HCEC 1CT (cell line): ENCODE results near the gene IQGAP1.

Experiments used
- DNase-seq: peaks from one replicate; pipeline ENCODE4 v3.0.0-alpha.2; 2017

The IQGAP1 gene, protein sequence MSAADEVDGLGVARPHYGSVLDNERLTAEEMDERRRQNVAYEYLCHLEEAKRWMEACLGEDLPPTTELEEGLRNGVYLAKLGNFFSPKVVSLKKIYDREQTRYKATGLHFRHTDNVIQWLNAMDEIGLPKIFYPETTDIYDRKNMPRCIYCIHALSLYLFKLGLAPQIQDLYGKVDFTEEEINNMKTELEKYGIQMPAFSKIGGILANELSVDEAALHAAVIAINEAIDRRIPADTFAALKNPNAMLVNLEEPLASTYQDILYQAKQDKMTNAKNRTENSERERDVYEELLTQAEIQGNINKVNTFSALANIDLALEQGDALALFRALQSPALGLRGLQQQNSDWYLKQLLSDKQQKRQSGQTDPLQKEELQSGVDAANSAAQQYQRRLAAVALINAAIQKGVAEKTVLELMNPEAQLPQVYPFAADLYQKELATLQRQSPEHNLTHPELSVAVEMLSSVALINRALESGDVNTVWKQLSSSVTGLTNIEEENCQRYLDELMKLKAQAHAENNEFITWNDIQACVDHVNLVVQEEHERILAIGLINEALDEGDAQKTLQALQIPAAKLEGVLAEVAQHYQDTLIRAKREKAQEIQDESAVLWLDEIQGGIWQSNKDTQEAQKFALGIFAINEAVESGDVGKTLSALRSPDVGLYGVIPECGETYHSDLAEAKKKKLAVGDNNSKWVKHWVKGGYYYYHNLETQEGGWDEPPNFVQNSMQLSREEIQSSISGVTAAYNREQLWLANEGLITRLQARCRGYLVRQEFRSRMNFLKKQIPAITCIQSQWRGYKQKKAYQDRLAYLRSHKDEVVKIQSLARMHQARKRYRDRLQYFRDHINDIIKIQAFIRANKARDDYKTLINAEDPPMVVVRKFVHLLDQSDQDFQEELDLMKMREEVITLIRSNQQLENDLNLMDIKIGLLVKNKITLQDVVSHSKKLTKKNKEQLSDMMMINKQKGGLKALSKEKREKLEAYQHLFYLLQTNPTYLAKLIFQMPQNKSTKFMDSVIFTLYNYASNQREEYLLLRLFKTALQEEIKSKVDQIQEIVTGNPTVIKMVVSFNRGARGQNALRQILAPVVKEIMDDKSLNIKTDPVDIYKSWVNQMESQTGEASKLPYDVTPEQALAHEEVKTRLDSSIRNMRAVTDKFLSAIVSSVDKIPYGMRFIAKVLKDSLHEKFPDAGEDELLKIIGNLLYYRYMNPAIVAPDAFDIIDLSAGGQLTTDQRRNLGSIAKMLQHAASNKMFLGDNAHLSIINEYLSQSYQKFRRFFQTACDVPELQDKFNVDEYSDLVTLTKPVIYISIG (N-terminal part only)

DNA sequence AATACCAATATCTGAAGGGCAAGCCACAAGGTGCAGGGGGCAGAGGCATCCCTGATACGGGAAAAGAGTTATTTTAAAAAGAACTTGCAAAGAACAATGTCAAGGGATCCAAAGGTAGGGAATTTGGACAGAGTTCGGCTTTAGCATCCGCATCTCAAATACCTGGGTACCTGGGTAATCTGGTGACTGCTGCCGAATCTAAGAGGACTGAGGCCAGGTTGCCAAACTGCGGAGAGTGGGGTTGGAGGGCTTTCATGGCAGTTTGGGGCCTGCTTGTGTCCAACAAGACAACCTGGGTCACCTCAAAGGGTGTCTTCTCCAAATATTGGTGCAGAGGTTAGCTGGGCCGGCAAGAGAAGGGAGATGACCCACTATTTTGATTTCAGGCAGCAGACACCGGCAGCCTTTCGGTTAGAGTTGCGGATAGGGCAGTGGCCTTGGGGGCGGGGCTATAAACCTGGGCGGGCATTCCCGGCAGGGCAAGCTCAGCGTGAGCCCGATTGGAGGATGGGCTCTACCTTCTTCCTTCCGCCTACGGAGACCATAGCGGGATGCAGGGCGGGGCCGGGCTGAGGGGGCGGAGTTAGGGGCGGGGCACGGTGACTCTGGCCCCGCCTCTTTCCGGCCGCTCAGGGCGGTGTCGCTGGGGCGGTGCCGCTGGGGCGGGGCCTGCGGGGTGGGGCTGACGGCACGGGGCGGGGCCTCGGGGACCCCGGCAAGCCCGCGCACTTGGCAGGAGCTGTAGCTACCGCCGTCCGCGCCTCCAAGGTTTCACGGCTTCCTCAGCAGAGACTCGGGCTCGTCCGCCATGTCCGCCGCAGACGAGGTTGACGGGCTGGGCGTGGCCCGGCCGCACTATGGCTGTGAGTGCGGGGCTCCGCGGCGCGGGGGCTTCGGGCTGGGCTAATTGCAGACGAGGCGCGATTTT is at the start of gene IQGAP1:
IQGAP1 (plus strand) TSS at position 709 of the 928 bp plus-strand sequence; CDS start at position 809, 100 bp downstream.
- DNase-seq, result peak; percentile 96

DNA sequence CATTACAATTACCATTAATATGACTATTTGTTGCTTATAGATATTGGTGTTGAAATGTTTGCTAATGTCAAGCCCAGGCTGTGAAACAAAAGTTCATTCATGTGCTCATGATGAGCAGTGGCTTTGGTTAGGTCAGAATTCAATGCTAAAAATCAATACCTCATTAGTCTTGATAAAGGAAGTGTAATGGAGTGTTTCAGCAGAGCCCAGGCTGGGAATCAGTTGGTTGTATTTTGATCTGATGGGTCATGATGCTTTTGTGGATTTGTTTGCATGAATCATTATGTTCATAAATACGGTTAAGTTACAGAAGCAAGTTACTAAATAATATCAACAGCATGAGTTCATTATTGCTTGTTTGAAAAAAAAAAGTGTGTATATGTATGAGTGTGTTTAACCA is 49.5 kb upstream of the IQGAP1 start:
- no peak for DNase-seq

DNA sequence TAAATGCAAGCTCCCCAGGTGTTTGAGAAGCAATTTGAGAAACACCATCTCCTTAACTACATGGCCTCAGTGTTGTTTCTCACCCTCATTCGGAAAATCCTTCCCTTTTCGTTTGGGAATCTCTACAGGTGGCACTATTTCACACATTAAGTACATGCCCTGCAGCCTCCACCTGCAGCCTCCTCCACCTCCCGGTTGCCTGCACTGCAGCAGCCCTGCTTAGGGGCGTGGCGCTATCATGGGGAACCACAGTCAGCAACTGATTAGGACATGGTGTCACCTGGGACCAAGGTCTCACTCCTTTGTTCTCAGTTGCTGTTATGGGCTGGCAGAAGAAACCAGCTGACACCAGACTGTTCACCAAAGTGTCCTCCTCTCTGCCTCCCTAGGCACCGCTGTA is 47.7 kb upstream of the IQGAP1 start:
- no peak for DNase-seq

DNA sequence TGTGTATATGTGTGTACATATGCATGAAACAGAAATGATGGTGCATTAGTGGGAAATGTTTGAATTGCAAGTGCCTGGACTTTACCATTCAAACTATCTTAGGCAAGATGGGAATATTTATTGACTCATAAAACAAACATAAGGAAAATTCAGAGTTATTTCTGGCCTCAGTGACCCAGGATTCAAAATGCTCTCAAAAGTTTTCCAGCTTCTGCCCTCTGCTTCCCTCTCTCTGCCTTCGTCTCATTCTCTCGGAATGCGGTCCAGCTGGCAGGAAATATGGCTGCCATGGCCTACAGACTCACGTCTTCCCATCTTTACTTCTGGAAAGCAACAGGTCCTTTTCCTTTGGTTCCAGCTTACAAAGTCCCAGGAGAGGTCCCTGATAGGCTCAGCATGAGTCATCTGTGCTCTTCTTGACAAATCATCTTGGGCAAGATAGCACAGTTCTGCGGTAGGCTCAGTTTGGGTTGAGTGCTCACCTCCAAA is 44.7 kb upstream of the IQGAP1 start:
- peak; percentile 47 for DNase-seq

DNA sequence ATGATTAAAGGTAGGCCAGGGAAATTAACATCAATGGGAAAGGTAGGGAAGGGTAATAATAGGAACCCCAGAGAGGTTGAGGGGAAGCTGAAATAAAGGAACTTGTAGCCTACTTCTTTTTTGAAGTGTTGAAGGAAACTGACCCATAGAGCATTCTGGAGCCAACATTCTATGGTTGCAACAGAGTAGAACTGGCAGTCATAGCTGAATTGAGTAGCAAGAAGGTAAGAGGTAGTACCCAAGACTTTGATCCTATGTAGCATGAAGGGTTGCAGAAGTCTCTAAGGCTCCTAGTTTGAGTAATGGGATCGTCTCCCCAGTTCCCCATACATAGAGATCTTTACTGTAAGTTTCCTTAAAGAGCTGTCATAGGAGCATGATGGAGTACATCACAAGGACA is 43.4 kb upstream of the IQGAP1 start:
- no peak for DNase-seq

DNA sequence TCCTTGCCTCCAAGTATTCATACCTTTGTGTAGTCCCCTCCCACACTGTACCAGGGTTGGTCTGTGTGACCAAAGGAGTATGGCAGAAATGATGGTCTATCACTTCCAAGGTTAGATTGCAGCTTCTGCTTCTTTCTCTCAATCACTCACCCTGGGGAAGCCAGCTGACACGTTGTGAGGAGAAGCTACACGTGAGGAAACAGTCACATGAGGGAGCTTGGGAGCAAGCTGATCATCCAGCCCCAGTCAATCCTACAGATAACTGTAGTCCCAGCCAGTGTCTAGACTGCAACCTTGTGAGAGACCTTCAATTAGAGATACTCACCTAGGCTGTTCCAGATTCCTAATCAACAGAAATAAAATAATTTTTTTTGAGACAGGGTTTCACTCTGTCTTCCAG is 42.2 kb upstream of the IQGAP1 start:
- no peak for DNase-seq

DNA sequence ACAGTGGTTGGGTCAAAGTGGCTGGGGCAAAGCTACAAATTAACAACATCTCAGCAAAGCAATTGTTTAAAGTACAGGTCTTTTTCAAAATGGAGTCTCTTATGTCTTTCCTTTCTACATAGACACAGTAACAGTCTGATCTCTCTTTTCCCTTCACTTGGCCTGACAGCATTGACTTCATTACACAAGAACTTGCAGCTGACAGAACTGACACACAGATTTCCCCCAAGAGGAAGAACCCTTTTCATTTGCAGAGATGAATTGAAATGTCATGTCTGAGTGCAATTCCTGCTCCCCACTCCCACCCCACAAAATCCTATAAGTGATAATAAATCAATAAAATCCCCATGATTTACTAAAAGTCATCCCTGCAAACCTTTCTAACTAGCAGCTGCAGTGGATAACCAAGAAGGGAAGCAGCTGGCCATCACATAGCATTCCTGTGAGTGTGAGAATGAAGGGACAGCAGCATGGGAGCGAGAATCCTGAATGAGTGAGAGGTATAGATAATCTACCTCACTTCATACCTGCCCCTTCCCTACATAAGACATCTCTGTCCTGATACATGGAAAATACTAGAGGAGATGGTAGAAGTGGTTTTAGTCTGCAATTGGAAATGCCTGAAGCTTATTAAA is 40.5 kb upstream of the IQGAP1 start:
- DNase-seq, result peak; percentile 31

DNA sequence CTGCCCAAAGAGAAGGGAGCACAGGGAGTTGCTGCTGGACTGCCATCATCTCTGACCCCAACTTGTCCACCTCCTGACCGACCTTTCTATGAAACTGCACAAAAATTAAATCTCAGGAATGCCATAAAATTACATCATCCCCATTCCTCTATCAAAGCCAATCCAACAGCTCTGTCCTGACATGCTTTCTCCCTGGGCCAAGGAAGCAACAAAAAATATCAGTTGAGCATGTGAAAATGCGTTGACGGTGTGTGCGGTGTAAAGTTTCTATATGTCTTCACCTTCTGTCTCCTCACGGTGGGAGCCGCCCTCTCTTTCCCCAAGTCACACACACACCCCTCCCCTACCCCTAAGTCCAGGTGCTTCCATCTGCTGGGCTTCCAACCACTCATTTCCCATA is 39.6 kb upstream of the IQGAP1 start:
- DNase-seq, result no peak

DNA sequence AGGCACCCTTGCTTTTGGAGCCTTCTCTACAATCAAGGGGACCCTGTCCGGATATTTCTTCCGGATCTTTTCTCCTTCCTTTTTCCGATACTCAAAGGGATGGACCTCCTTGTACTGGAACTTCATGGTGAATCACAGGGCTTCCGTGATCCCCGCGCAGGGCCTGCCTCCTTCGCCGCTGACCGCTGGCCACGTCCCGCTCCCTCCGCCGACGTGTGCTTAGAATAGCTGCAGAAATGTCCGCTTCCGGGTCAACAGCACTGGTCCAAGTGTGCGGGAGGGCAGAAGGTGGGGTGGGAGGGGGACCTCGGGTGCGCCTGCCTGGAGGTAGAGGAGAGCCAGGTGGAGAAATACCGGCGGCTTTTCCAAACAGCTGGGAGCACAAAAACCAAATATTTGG is 39.0 kb upstream of the IQGAP1 start:
- no peak for DNase-seq

DNA sequence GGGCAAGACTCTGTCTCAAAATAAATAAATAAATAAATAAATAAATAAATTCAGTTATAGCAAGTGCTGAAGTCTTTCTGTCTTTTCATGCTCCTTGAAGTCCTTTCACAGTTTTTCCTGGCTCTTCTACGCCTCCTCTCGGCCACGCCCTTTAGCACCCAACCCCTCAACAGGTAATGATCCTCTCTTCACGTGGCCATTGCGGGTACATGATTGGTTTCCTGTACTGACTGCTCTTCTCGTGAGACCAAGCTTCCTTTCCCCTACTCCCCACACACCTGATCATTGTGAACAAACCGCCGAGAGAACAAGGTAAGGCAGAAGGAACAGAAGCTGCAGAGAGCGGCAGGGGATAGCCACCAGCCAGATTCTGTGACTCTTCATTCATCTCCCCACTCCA is 38.2 kb upstream of the IQGAP1 start:
- DNase-seq, result no peak

DNA sequence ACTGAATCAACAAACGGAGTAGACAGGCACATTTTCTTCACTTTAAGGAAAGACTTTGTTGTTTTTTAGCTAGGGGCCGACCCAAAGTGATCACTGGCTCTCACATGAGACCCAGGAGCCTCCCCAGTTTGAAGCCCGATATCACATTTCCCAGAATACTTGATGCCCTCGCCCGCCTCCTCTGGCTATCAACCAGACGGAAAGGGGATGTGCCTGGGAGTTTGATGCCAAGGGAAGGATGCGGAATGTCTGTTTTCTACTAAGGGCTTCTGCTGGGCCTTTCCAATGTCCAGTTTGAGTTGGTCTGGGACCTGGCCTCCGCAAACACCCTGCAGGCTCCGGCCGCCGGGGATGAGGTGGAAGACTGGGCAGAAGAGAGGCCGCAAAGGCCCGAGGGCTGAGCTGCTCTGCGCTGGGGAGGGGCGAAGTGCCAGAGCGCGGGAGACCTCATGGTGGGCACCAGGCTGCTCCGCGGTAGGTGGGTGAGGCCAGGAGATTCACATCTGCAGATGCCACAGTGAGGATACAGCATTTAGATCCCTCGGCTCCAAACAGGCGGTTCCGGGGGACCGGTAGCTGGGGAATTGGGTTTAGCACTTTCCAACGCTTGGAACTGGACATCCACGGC is 36.4 kb upstream of the IQGAP1 start:
- no peak for DNase-seq

DNA sequence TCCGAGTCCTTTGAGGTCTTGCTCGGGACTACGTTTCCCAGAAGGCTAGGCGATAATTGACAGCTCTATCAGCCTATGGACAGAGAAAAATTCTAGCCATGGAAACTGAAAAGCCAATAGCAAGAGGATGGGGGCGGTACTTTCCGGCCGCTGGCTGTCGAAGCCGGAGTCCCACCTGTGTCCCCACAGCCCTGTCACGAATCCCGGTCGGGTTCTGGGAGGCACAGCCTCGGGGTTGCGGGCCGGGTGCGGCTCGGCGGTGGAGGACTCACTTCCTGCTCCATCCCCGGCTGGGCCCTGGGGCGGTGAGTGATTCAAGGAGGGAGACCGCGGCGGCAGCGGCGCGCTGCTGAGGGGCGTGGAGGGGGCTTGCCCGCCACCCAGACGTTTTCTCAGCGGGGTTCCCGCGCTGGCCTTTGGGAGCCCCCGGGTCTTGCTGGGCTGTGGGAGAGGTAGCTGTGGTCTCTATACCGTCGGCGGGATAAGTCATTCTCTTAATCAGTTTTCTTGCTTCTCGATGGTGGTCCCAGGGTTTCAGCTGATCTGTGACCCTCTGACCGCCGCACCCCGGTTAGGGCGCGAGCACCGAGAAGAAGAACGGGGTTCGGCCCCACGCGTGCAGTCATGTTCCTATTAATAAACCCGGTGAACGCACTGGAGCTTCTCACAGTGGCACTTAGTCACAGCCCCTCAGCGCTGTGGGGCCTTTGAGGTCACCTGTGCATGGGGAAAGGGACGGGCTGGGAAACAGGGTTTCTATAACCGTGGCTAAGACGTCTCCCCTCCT is 35.7 kb upstream of the IQGAP1 start, which contains the start of gene ZNF774:
ZNF774 (plus strand) TSS at position 178 of the 787 bp plus-strand sequence. CDS start 2,377 bp downstream, outside the sequence.
- DNase-seq, result peak; percentile 84

DNA sequence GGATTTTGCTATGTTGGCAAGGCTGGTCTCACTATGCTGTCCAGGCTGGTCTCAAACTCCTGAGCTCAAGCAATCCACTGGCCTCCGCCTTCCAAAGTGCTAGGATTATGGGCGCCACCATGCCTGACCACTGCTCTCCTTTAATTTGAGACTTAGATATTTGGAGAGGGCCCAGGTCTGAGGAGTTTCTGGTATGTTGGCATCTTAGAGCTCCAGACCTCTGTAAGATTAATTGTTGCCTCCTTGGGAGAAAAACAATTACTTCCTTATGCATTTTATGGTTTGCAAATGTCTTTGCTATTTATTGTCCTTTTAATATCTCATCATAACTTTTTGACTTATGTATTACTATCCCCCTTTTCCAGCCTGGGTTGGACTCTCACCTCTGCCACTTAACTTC is 33.1 kb upstream of the IQGAP1 start:
- DNase-seq, result no peak

DNA sequence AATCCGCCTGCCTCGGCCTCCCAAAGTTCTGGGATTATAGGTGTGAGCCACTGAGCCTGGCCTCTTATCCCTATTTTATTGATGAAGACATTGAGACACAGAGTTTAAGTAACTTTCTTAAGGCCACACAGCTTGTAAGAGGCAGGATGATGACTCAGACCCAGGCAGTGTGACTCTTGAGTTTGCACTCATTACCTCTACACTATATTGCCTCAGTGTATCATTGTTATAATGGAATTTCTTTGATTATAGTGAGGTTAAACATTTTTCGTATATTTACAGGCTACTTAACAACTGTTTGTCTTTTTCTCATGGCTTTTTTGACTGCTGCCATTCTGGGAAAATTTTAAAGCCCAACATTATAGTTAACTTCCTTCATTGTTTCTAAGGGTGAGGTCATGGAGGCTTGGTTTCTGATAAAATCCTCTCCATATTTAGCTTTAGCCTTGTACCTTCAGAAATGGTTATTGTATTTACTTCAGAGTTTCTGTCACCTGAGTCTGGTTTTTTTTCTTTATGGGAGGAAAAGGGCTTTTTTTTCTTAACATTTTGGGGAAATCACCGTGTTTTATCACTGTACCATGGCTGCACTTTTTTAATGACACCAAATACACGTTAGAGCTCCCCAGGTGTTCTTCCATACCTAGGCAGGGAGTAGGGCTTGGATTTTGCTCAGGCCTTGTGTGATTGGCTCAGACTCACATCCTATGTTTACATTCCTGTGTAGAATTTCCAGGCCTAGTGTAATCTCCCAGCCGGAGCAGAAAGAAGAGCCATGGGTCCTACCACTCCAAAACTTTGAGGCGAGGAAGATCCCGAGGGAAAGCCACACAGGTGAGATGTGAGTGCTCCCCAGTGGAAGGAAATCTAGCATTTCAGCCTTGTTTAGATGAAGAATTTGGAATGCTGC is 29.7 kb upstream of the IQGAP1 start:
- peak; percentile 72 for DNase-seq

DNA sequence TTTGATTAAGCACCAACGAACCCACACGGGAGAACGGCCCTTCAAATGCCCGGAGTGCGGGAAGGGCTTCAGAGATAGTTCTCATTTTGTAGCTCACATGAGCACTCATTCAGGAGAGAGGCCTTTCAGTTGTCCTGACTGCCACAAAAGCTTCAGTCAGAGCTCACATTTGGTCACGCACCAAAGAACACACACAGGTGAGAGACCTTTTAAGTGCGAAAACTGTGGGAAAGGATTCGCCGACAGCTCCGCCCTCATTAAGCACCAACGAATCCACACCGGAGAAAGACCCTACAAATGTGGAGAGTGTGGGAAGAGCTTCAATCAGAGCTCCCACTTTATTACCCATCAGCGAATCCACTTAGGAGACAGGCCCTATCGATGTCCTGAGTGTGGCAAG is 27.3 kb upstream of the IQGAP1 start:
- DNase-seq, result no peak

DNA sequence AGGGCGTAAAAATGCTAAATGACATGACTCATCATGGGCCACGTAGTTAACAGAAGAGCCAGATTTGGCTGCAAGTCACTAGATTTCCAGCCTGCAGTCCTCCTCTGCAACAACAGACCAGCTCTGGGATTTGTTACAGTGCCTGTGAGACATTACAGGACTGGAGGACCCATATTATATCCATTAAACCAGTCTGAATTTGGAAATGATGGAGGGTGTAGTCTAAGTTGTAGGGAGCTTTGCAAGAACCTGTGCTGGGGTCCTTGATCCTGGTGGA is 25.2 kb upstream of the IQGAP1 start:
- DNase-seq, result peak; percentile 84

DNA sequence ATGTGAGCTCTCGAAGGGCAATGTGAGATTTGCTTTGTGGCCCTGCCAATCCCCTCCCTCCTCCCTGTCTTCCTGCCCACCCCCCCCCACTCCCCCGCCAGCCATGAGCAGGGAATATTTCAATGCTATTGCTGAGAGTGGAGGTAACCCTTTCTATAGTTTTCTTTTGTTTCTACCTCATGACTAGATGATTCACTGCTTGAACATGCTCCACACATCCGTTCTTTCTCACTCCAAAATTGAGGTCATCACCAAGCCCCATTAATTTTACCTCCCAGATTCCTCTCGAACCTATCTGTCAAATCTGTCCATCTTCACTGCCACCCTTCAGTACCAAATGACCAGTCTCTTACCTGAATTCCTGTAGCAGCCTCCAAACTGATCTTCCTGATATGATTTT is 23.8 kb upstream of the IQGAP1 start:
- DNase-seq, result peak; percentile 84

DNA sequence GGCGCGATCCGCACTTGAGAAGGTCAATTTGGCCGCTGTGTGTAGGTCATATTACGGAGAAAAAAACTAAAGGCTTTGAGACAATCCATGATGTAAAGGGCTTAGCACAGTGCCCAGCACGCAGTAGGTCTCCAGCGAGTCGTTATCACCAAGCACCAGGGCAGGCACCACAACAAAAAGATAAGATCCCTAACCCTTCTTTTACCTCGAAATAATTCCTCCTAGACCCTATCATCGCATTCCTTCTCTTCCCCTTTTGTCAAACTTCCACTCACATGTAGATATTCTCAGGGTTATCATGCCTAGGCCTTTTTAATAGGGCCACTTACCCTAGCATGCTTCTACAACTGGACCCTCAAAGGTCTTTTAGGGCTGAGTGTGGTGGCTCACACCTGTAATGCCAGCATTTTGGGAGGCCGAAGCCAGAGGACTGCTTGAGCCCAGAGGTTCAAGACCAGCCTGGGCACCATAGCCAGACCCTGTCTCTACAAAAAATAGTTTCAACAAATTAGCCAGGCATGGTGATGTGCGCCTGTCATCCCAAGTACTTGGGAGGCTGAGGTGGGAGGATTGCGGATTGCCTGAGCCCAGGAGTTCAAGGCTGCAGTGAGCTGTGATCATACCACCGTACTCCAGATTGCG is 22.5 kb upstream of the IQGAP1 start:
- DNase-seq, result no peak
